Kidney epithelial cell (primary cell): ENCODE measurements around the gene CDK6. TPM values are rescaled to one million over a fixed set of nuclear protein-coding genes. Genes with fewer than 3 reads are reported as not detected.
"Not testable (repeated sequence)": the region's sequence is repeated elsewhere in the genome, so short reads cannot be mapped to it uniquely, and the experiment has no call there.

Source experiments
- DNase-seq: peaks from one replicate; pipeline ENCODE4 v3.0.0-alpha.2; 2010; ENCODE audit warnings: low read depth
- H3K27me3 ChIP-seq: 2 replicates; pipeline ENCODE4 v1.6.0; 2011; ENCODE audit warnings: low read length; ENCODE audit not compliant: control insufficient read depth, insufficient read depth
- H3K36me3 ChIP-seq: 2 replicates; pipeline ENCODE4 v1.5.1; 2011; ENCODE audit warnings: low read length; ENCODE audit not compliant: control insufficient read depth, insufficient read depth
- H3K4me3 ChIP-seq: 2 replicates; pipeline ENCODE4 v1.5.1; 2011; ENCODE audit warnings: low read depth, mild to moderate bottlenecking, control low read depth, low read length
- total RNA-seq: library from RNA; depleted of rRNA; stranded (reverse); fragments of >200 nt; gene quantifications from 2 replicates; pipeline ENCODE4 v1.2.3, GENCODE V29; 2015
- TF ChIP-seq, protein P1 (sequence below): IDR thresholded peaks from 2 replicates; pipeline ENCODE4 v1.5.1; 2011; ENCODE audit warnings: mild to moderate bottlenecking, moderate library complexity, low read length, control low read depth, inconsistent platforms; ENCODE audit not compliant: insufficient read depth, poor library complexity, severe bottlenecking

The CDK6 gene
- total RNA-seq, 1 donor from 2014 or later, result 91.0 TPM

DNA sequence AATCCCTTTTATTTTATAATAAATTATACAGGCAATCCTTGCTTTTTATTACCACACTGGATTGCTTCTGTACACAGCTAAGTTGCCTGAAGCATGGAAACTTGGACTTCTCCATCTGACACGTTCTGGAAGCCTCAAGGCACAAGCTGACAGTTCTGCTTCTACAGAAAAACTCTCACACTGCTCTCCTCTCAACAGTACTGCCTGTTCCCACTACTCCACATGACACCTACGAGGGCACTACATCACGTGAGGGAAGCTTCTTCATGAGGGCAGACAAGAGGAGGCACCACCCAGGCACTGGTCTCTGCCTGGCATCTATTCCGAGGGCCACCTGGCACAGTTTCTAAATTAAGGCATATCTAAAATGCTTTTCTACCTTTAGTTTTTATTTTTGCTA lies 229.4 kb downstream of the CDK6 start:
- TF ChIP-seq, protein P1, sequence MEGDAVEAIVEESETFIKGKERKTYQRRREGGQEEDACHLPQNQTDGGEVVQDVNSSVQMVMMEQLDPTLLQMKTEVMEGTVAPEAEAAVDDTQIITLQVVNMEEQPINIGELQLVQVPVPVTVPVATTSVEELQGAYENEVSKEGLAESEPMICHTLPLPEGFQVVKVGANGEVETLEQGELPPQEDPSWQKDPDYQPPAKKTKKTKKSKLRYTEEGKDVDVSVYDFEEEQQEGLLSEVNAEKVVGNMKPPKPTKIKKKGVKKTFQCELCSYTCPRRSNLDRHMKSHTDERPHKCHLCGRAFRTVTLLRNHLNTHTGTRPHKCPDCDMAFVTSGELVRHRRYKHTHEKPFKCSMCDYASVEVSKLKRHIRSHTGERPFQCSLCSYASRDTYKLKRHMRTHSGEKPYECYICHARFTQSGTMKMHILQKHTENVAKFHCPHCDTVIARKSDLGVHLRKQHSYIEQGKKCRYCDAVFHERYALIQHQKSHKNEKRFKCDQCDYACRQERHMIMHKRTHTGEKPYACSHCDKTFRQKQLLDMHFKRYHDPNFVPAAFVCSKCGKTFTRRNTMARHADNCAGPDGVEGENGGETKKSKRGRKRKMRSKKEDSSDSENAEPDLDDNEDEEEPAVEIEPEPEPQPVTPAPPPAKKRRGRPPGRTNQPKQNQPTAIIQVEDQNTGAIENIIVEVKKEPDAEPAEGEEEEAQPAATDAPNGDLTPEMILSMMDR, result no peak
- Histone ChIP-seq H3K27me3 (no peaks in the 10 kb centered on the region), H3K36me3 (no peaks in the 10 kb centered on the region), H3K4me3 (no peak overlapping the region)
- no peak for DNase-seq

DNA sequence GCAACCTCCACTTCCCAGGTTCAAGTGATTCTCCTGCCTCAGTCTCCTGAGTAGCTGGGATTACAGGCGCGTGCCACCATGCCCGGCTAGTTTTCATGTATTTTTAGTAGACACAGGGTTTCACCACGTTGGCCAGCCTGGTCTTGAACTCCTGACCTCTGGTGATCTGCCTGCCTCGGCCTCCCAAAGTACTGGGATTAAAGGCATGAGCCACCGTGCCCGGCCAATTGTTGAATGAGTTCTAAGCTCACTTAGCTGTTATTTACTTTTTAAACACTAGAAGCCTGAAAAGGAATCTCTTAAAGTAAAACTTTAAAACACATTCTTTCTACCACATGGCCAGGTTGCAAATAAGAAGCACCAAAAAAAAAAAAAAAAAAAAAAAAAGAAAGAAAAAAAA lies 231.9 kb downstream of the CDK6 start:
- H3K4me3 ChIP-seq, DNase-seq: not testable (repeated sequence)

GRCh38 chr7:92603089-92603445 lies 233.3 kb downstream of the CDK6 start:
- no peak overlapping the region for H3K4me3 ChIP-seq
- TF ChIP-seq, protein P1, result no peak
- H3K27me3 ChIP-seq, result no peaks in the 10 kb centered on the region
- H3K36me3 ChIP-seq, result no peaks in the 10 kb centered on the region
- no peak for DNase-seq

More for the DNA sequence above, 231.9 kb downstream of the CDK6 start:
- H3K27me3 ChIP-seq, H3K36me3 ChIP-seq: not testable (repeated sequence)

- DNase-seq, result no peak
- no peaks in the 10 kb centered on the region for H3K27me3 ChIP-seq
- TF ChIP-seq, protein P1, result no peak
- H3K4me3 ChIP-seq, result no peak overlapping the region
- H3K36me3 ChIP-seq, result no peaks in the 10 kb centered on the region
Observed at GRCh38 chr7:92602352-92603088, 233.9 kb downstream of the CDK6 start.

- no peaks in the 10 kb centered on the region for H3K36me3 ChIP-seq
- H3K27me3 ChIP-seq, result no peaks in the 10 kb centered on the region
- TF ChIP-seq, protein P1, result no peak
- no peak overlapping the region for H3K4me3 ChIP-seq
- DNase-seq, result no peak
Observed at GRCh38 chr7:92598310-92598981, 237.9 kb downstream of the CDK6 start.

- no peaks in the 10 kb centered on the region for H3K36me3 ChIP-seq
- DNase-seq, result peak; percentile 32
- no peak overlapping the region for H3K4me3 ChIP-seq
- TF ChIP-seq, protein P1, result no peak
- H3K27me3 ChIP-seq, result no peaks in the 10 kb centered on the region
Observed at GRCh38 chr7:92595281-92595680, 241.1 kb downstream of the CDK6 start.
